IPS-18c (cell line): Measurements from ENCODE around the gene PPP2R5C.
"Not testable (repeated sequence)": the region's sequence is repeated elsewhere in the genome, so short reads cannot be mapped to it uniquely, and the experiment has no call there.

Experiments
- H3K4me3 ChIP-seq: 2 replicates; pipeline ENCODE4 v1.7.0; 2013; ENCODE audit warnings: low read depth, mild to moderate bottlenecking, low read length, moderate library complexity; ENCODE audit not compliant: insufficient read depth
- H3K9me3 ChIP-seq: one replicate; pipeline ENCODE4 v1.6.1; 2013; ENCODE audit warnings: mild to moderate bottlenecking, low read length, moderate library complexity; ENCODE audit not compliant: control insufficient read depth, insufficient read depth

The PPP2R5C gene

GRCh38 chr14:101761032-101761880 lies at the start of gene PPP2R5C:
Gene PPP2R5C, plus strand, starts transcription at chr14:101761709. Its CDS starts 185 bp downstream, at chr14:101761894.
- Histone ChIP-seq H3K9me3 (no peaks in the 10 kb centered on the region), H3K4me3 (peak within 1 kb of the TSS; percentile 79)

GRCh38 chr14:101711857-101712233 lies 49.7 kb upstream of the PPP2R5C start:
- not testable (repeated sequence) for H3K9me3 ChIP-seq, H3K4me3 ChIP-seq

- H3K4me3 ChIP-seq, H3K9me3 ChIP-seq: not testable (repeated sequence)
Observed at GRCh38 chr14:101712341-101712740, 49.2 kb upstream of the PPP2R5C start.

- H3K4me3 ChIP-seq, H3K9me3 ChIP-seq: not testable (repeated sequence)
Observed at GRCh38 chr14:101713091-101713490, 48.4 kb upstream of the PPP2R5C start.

- H3K9me3 ChIP-seq, result peaks cover 4% of the 10 kb centered on the region
- no peak overlapping the region for H3K4me3 ChIP-seq
Observed at GRCh38 chr14:101713621-101714349, 47.7 kb upstream of the PPP2R5C start.

- Histone ChIP-seq H3K9me3 (peaks cover 4% of the 10 kb centered on the region), H3K4me3 (no peak overlapping the region)
Observed at GRCh38 chr14:101714394-101714793, 47.1 kb upstream of the PPP2R5C start.

GRCh38 chr14:101715210-101716076 lies 46.1 kb upstream of the PPP2R5C start:
- no peak overlapping the region for H3K4me3 ChIP-seq

GRCh38 chr14:101716077-101716950 lies 45.2 kb upstream of the PPP2R5C start:
- no peak overlapping the region for H3K4me3 ChIP-seq
- peaks cover 4% of the 10 kb centered on the region for H3K9me3 ChIP-seq

More at GRCh38 chr14:101715210-101716076, 46.1 kb upstream of the PPP2R5C start:
- H3K9me3 ChIP-seq, result peaks cover 4% of the 10 kb centered on the region

GRCh38 chr14:101716956-101717662 lies 44.4 kb upstream of the PPP2R5C start:
- H3K9me3 ChIP-seq, result peaks cover 4% of the 10 kb centered on the region
- H3K4me3 ChIP-seq, result no peak overlapping the region

- Histone ChIP-seq H3K9me3 (peaks cover 4% of the 10 kb centered on the region), H3K4me3 (no peak overlapping the region)
Observed at GRCh38 chr14:101717663-101718490, 43.6 kb upstream of the PPP2R5C start.

- Histone ChIP-seq H3K4me3 (no peak overlapping the region), H3K9me3 (peaks cover 4% of the 10 kb centered on the region)
Observed at GRCh38 chr14:101719045-101719645, 42.4 kb upstream of the PPP2R5C start.

GRCh38 chr14:101719708-101720107 lies 41.8 kb upstream of the PPP2R5C start:
- Histone ChIP-seq H3K9me3 (peaks cover 4% of the 10 kb centered on the region), H3K4me3 (no peak overlapping the region)

GRCh38 chr14:101721111-101721510 lies 40.4 kb upstream of the PPP2R5C start:
- H3K9me3 ChIP-seq, result peaks cover 4% of the 10 kb centered on the region
- no peak overlapping the region for H3K4me3 ChIP-seq

- Histone ChIP-seq H3K4me3 (no peak overlapping the region), H3K9me3 (peaks cover 2% of the 10 kb centered on the region)
Observed at GRCh38 chr14:101721951-101722661, 39.4 kb upstream of the PPP2R5C start.
